Central memory CD4-positive, alpha-beta T cell (primary cell): ENCODE data around the gene SCARF1.
"Not testable (repeated sequence)": the region's sequence is repeated elsewhere in the genome, so short reads cannot be mapped to it uniquely, and the experiment has no call there.

Source experiments
- DNase-seq: peaks from one replicate; pipeline ENCODE4 v3.0.0; 2022
- total RNA-seq, 3 experiments: gene quantifications; one replicate each; lab custom pipeline; 2026; lab: John Stamatoyannopoulos, UW

SCARF1 gene
- 0.53 to 1.9 (median 1.5) reads per million in 3 experiments for total RNA-seq

- DNase-seq: no peak
Observed at GRCh38 chr17:1645207-1646171, at the start of gene SCARF1. TSS of gene SCARF1 (minus strand) at chr17:1645732. CDS start at chr17:1645697, 35 bp downstream.

GRCh38 chr17:1693339-1693738 is 47.8 kb upstream of the SCARF1 start:
- no peak for DNase-seq

- DNase-seq: no peak
Observed at GRCh38 chr17:1690544-1691221, 45.2 kb upstream of the SCARF1 start.

GRCh38 chr17:1688405-1688804 is 42.9 kb upstream of the SCARF1 start:
- not testable (repeated sequence) for DNase-seq

- no peak for DNase-seq
Observed at GRCh38 chr17:1686086-1686485, 40.6 kb upstream of the SCARF1 start.

GRCh38 chr17:1684378-1685189 is 39.1 kb upstream of the SCARF1 start, which contains the start of gene PRPF8:
TSS of gene PRPF8 (minus strand) at chr17:1684867. CDS start at chr17:1684571, 296 bp downstream.
- peak; percentile 98 for DNase-seq

GRCh38 chr17:1683459-1683858 is 37.9 kb upstream of the SCARF1 start:
- no peak for DNase-seq

- no peak for DNase-seq
Observed at GRCh38 chr17:1676401-1676800, 30.9 kb upstream of the SCARF1 start.

- peak; percentile 35 for DNase-seq
Observed at GRCh38 chr17:1673041-1673785, 27.7 kb upstream of the SCARF1 start.

- not testable (repeated sequence) for DNase-seq
Observed at GRCh38 chr17:1663934-1664333, 18.4 kb upstream of the SCARF1 start.

GRCh38 chr17:1661045-1661444 is 15.5 kb upstream of the SCARF1 start:
- no peak for DNase-seq

- no peak for DNase-seq
Observed at GRCh38 chr17:1658100-1658499, 12.6 kb upstream of the SCARF1 start.

- DNase-seq: no peak
Observed at GRCh38 chr17:1653735-1654134, 8.2 kb upstream of the SCARF1 start.

GRCh38 chr17:1652794-1653193 is 7.3 kb upstream of the SCARF1 start:
- DNase-seq: not testable (repeated sequence)

- DNase-seq: no peak
Observed at GRCh38 chr17:1651559-1651844, 6.0 kb upstream of the SCARF1 start.

- no peak for DNase-seq
Observed at GRCh38 chr17:1650731-1651558, 5.4 kb upstream of the SCARF1 start.

GRCh38 chr17:1649844-1650501 is 4.4 kb upstream of the SCARF1 start, which contains the start of gene RILP:
TSS of gene RILP (minus strand) at chr17:1649866. CDS start at chr17:1649804, 62 bp downstream.
- no peak for DNase-seq

GRCh38 chr17:1648963-1649843 is 3.7 kb upstream of the SCARF1 start:
- peak; percentile 91 for DNase-seq

GRCh38 chr17:1648173-1648962 is 2.8 kb upstream of the SCARF1 start:
- DNase-seq: no peak
